SK-N-DZ (cell line): Measurements from ENCODE around the gene SLC23A2.
"Not testable (repeated sequence)": the region's sequence is repeated elsewhere in the genome, so short reads cannot be mapped to it uniquely, and the experiment has no call there.

ENCODE experiments used
- DNase-seq: peaks from one replicate; pipeline ENCODE4 v3.0.0-alpha.2; 2015; ENCODE audit warnings: low spot score

The SLC23A2 gene

DNA sequence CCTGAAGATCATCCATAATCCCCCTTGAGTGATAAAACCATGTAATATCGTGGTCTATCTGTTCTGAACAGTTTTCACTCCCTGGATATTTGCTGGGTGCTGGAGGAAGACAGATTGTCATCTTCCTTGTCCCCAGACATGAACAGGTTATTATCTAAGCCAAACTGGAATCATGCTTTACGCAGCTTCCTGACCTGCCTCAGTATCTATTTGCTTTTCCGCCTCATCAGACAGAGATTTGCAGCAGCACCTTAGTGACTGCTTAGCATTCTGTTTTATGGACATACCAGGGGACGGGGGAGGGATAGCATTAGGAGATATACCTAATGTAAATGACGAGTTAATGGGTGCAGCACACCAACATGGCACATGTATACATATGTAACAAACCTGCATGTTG lies 124.6 kb downstream of the SLC23A2 start:
- DNase-seq, result no peak

GRCh38 chr20:4876301-4876700 lies 125.0 kb downstream of the SLC23A2 start:
- no peak for DNase-seq

DNA sequence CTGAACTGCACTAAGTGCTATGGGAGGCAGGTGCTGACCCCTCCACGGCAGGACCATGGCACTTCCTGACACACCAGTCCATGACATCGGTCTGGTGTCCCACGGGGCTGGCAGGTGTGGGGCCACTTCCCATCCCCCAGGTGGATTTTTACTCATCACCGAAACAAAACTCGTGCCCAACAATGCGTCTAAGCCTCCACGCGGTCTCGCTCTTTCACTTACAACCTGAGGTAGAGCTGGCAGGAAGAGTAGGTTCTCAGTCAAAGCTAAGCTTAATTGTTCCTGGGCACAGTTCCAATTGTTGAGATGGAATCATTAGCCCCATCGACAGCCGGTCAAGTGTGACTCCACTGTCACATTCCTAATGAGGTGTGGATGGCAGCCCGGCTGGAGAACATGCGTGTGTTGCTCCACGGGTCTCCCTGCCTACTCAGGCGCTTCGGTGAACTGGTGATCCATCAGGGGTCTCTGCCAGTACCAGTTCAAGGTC lies 125.7 kb downstream of the SLC23A2 start:
- no peak for DNase-seq

GRCh38 chr20:4873396-4873795 lies 127.9 kb downstream of the SLC23A2 start:
- no peak for DNase-seq

DNA sequence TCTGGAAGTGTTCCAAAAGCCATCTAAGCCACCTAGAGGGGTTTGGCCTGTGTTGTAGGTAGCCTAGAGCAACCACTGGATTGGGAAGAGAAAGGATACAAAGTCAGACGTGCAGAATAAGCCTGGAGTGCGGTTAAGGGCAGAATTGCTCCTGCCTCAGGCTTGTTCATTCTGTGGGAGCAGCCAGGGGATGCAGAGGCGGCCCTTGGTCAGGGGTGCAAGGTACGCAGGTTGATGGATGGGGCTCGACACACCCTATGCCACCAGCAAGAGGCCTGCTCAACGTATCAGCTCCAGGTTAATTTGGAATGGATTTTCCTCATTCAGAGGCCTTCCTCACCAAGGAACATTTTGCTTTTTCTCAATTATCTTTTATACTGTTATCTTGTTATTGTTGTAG lies 129.8 kb downstream of the SLC23A2 start:
- DNase-seq, result no peak

DNA sequence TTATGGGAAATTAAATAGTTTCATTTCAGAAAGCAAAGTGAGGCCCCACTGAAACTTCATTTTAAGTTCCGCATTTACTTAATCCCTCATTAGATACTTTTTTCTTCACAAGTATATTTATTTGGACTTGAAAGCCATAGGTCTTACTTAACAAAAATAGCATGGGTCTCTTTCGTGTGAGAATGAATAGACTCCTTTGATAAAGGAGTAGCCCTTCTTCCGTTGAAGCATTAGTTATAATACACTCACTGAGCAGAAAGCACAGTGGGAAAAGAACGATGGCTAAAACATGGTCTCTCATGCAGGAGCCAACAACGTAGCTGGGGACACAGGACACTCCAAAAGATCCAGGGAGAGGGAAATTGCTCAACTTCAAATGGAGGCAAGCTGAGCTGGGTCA lies 130.4 kb downstream of the SLC23A2 start:
- DNase-seq, result no peak

DNA sequence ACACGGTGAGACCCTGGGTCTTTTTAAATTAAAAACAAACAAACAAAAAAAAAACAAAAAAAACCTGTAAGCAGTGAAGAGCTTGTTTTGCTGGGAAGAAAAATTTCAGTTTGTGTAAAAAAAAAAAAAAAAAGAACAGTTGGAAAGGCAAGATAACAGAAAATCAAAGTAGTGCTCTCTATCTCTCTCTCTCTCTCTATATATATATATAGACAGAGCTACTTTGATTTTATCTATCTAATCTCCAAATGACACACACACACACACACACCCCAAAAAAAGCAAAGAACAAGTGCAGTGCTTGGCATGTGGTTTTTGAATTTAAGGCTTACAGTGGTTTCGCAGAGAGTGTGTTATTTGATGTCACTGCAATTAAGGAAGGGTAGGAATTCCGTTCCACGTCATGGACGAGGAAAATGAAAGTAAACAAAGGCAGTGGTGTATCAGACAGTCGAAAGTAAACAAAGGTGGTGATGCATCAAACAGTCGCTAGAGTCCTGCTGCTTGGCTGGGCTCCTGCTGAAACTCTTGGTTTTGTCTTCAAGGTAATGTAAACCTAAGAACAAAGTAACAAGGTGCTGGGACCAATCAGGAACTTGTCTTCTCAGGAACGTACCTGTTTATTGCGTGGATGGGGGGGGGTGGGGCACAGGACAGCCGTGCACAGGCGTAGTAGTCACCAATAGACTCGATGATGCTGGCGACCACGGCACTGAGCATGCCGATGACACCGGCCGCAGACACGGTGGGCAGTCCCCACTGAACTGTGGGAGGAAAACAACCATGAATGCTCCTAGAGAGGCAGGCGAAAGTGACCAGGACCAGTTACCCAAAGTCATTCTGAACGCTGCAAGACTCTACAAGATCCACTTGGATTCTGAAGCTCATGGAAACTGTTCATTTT lies 131.8 kb downstream of the SLC23A2 start:
- no peak for DNase-seq

DNA sequence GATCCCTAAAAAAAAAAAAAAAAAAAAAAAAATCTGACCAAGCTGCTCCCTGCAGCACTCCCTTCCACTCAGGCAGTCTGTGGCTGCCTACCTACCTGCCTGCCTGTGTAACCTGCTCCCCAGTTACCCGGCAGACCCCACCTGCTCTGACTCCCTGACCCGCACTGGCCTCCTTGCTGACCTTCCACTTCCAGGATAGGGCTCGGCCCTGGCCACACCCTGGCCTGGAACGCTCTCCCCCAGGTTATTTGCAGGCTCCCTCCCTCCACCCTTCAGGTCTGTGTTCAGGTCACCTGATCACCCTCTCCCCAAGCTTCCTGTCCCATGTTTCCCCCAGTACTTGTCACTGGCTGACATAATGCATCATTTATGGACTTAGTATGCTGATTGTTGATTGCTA lies 134.3 kb downstream of the SLC23A2 start:
- DNase-seq, result no peak

- no peak for DNase-seq
These were observed 134.9 kb downstream of the SLC23A2 start for GRCh38 chr20:4866429-4866828.

DNA sequence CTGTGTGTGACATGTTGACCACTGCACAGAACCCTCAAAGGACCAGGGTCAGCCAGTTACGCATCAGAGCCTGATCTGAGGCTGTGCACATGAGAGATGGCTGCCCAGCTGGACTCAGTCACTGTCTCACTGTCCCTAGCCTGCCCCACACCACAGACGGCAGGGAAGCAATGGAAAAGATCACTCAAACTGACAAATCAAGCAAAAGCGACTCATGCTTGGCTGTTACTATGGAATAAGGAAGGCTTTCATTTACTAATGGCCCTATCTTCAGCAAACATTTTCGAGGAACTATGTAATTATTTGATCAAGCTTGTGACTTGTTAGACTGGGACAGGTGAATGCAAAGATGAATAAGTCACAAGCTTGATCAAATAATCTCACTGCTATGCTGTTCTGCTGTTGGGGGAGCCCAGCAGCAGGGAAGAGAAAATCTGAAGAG lies 137.0 kb downstream of the SLC23A2 start:
- DNase-seq, result no peak

GRCh38 chr20:4862661-4863060 lies 138.6 kb downstream of the SLC23A2 start:
- no peak for DNase-seq

- no peak for DNase-seq
These were observed 139.3 kb downstream of the SLC23A2 start for GRCh38 chr20:4861961-4862360.

DNA sequence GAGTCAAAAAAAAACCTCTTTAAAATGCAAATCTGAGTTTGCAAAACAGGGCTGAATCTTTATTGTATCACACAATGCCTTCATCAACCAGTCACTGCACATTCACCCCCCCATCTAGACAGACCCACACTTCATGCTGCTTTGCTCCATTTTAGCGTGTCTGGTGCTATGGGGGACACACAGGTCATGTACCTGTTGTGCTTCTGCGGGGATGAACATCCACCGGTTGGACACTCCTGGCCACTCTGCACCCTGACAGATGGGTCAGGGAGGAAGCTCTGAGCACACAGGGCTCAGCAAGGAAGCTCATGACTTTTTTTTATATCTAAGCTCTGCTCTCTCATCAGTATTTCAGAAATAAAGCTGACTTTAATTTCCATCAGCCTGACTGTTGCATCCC lies 143.3 kb downstream of the SLC23A2 start:
- DNase-seq, result no peak

DNA sequence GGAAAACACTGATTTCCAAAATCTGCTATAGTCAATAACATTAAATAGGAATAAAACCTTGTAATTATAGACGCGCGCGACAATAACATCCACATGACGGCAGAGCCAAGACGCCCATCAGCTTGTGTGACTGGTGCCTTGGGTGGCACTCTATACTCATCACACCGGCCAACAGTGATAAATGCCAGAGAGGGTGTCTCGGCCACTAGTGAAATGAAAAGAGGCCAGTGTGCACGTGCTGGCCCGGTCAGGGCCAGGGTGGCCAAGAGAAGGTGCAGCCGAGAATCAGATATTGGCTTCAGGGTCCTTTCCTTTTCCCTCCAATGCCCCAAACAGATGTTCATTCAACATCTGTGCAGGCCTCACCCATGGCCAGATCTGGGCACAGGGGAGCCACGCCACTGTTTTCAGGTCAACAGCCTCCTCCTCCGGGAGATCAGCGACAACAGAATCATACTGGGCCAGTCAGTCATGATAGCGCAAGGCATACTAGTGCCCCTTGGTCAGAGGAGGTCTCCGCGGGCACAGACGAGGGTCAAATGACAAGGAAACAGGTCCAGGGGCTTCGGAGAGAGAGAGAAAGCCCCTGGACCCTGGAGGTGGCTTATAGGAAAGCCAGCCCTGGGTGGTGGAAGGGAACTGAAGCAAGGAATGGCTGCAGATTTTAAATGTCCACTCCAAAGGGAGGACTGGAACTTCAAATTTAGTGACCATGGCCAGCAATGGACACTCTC lies 145.1 kb downstream of the SLC23A2 start:
- no peak for DNase-seq

DNA sequence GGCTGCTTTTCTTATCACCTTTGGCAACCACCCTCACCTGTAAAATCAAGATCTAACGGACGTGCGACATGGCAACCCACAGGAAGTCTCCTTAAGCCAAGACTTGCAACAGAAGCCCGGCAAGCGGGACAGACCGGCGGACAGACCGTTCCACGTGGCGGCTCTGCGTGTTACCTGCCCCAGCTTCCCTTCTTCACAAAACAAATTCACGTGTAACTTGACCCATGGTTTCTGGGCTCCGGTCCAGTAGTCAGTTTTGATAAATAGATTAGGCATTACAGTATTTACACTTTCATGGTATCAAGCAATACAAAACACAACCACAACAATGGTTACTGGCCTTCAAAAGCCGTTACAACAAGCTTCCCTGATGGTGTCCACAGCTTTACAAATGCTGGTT lies 145.8 kb downstream of the SLC23A2 start:
- DNase-seq, result no peak

GRCh38 chr20:4855097-4855496 lies 146.2 kb downstream of the SLC23A2 start:
- no peak for DNase-seq

DNA sequence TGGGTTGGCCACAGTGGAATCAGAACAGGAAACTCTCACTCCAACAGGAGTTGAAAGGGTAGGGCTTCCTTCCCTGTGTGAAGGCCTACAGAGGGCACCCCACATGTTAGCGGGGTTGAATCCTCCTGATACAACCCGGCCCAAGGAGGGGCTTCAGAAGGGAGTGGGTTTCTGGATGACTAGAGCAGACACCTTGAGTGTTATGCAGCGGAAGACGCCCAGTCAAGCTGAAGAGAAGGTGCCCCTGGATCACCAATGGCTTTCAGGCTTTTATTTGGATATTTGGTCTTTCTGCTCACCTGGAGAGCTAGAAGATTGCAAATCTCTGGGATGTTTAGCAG lies 146.8 kb downstream of the SLC23A2 start:
- DNase-seq, result no peak

DNA sequence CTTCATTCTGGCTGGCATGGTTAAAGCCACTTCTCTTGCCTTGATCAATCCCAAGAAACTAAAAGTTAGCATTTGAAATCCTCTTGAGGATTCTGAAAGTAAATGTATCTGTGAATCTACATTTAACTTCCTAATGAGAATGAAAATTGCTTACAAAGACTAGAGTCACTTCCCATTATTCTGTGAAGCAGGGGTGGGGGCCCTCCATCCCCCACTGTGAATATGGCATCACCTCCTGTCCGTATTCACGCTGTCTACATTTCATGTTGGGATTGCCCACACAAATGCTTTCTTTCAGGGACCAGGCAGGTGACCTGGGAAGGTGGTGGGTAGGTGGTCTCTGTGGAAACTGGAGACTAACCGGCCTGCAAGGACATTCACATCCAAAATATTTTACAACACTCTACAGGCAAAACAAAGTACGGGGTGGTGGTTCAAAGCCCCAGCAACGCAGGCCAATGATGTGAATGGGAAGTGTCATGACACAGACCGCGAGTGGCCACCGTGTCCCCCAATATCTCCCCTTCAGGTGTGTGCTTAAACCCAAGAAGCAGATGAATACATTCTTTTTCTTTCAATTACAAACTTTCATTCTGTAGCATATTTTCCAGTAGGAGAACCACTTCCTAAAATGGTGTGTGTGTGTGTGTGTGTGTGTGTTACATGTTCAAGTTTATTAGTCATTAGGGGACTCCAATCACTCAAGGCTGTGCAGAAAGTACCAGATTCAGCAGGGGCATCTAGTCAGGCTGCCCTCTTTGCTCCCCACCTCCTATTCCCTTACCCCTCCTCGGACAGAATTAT lies 147.4 kb downstream of the SLC23A2 start:
- DNase-seq, result no peak

GRCh38 chr20:4853004-4853403 lies 148.3 kb downstream of the SLC23A2 start:
- no peak for DNase-seq

DNA sequence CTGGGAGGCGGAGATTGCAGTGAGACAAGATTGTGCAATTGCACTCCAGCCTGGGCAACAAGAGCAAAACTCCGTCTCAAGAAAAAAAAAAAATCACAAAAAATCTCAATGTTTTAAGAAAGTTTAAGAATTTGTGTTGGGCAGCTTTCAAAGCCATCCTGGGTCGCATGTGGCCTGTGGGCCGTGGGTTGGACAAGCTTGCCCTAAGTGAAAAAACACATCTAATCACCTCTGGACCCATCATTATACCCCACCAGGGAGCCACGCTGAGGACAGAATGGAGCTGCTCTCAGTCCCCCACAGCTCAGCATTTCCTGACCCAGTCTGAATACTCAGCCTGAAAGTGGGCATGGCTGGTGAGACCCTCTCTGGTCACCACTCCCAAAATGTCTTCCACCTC lies 150.3 kb downstream of the SLC23A2 start:
- DNase-seq, result no peak

GRCh38 chr20:4848829-4849228 lies 152.5 kb downstream of the SLC23A2 start:
- not testable (repeated sequence) for DNase-seq

- DNase-seq, result no peak
These were observed 153.3 kb downstream of the SLC23A2 start for GRCh38 chr20:4848041-4848440.
